Uterus (tissue), 4 donors: ENCODE measurements around the gene KLF17. TPM values are rescaled to one million over a fixed set of nuclear protein-coding genes. Genes with fewer than 3 reads are reported as not detected.
"Not testable (repeated sequence)": the region's sequence is repeated elsewhere in the genome, so short reads cannot be mapped to it uniquely, and the experiment has no call there.

Experiments used
- DNase-seq, 2 donors: peaks; one replicate each; pipeline ENCODE4 v3.0.0-alpha.2; 2019 to 2020
- H3K27ac ChIP-seq, 2 donors: fragments of 200-600 bp; sonication (generic); 1 replicate in 1 of 2; 2 replicates in 1 of 2; pipeline ENCODE4 v1.5.1; 2016 to 2018
- H3K27me3 ChIP-seq, 2 donors: fragments of 200-600 bp; sonication (generic); one replicate each; pipeline ENCODE4 v1.5.1; 2018 to 2019; ENCODE audit warnings: control low read depth in 1 of 2
- H3K36me3 ChIP-seq, 2 donors: fragments of 200-600 bp; sonication (generic); one replicate each; pipeline ENCODE4 v1.5.1; 2019; ENCODE audit warnings: control low read depth in 1 of 2
- H3K4me1 ChIP-seq, 2 donors: fragments of 200-600 bp; sonication (generic); one replicate each; pipeline ENCODE4 v1.5.1; 2018 to 2019; ENCODE audit warnings: control low read depth in 1 of 2
- H3K4me3 ChIP-seq, 2 donors: fragments of 200-600 bp; sonication (generic); 1 replicate in 1 of 2; 2 replicates in 1 of 2; pipeline ENCODE4 v1.5.1; 2018 to 2019; ENCODE audit warnings: mild to moderate bottlenecking in 1 of 2
- H3K9me3 ChIP-seq, 2 donors: fragments of 200-600 bp; sonication (generic); one replicate each; pipeline ENCODE4 v1.5.1; 2019; ENCODE audit warnings: control low read depth in 1 of 2
- CTCF ChIP-seq, 4 experiments: fragments of 200-600 bp in 2 of 4; fragments of 450-650 bp in 2 of 4; sonication (generic) in 2 of 4; IDR thresholded peaks; one replicate each; pipeline ENCODE4 v1.5.1; 2016 to 2019; ENCODE audit warnings: antibody characterized with exemption in 4 of 4, mild to moderate bottlenecking in 2 of 4, moderate library complexity in 1 of 4
- POLR2A ChIP-seq, 2 donors: fragments of 450-650 bp; IDR thresholded peaks; one replicate each; pipeline ENCODE4 v1.6.1; 2016; ENCODE audit warnings: antibody characterized with exemption in 2 of 2, mild to moderate bottlenecking in 1 of 2, moderate library complexity in 1 of 2
- intact Hi-C: fragments of 100-400 bp; cut with DNase I; formaldehyde crosslinking; loops from one replicate; pipeline ENCODE4 v1.15.1; 2023; ENCODE audit warnings: low total_unique reads
- total RNA-seq, 4 donors: library from RNA; depleted of rRNA in 3 of 4; stranded (reverse); fragments of >200 nt in 3 of 4; gene quantifications; one replicate each; pipeline versions ENCODE4 v1.1.0 to v1.2.4, GENCODE V29; 2014 to 2023
- donor health status: DM: yes; HTN: yes; CAD: no.

Gene KLF17
- total RNA-seq, 4 donors from 2014 or later: 0.26 to 1.9 (median 0.58) TPM; not detected in 1

GRCh38 chr1:44113095-44113609 lies 5.5 kb upstream of the KLF17 start:
- Histone ChIP-seq H3K27ac (no peak overlapping the region), H3K27me3 (no peaks in the 10 kb centered on the region), H3K36me3 (no peaks in the 10 kb centered on the region), H3K4me1 (no peaks in the 10 kb centered on the region), H3K9me3 (no peaks in the 10 kb centered on the region), H3K4me3 (no peak overlapping the region)
- intact Hi-C loops: no loop called here
- DNase-seq: no peak
- no peak for TF ChIP-seq POLR2A (IDR thresholded peaks at IDR 0.05)
- no peak for TF ChIP-seq CTCF (IDR thresholded peaks at IDR 0.05)

DNA sequence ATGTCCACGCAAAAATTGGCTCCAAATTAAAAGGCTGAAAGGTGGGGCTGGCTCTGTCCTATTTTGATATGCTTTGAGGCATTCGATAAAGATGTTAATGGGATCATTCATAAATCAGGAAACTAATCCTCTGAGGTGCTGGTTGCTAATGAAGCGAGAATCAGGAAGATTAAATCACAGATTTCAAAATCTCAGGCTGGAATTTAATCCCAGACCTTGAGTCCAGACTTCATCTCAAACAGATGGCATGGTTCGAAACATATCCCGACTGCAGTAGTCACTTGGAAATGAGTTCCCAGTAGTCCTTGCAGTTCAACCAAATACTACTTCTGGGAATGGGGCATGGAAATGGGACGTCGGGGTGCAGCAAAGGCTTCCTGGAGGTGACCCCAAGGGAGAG lies 4.5 kb upstream of the KLF17 start:
- H3K36me3 ChIP-seq: no peaks in the 10 kb centered on the region
- no peak for TF ChIP-seq CTCF (IDR thresholded peaks at IDR 0.05)
- no peak for TF ChIP-seq POLR2A (IDR thresholded peaks at IDR 0.05)
- DNase-seq: no peak
- no peak overlapping the region for H3K27ac ChIP-seq
- H3K9me3 ChIP-seq: no peaks in the 10 kb centered on the region
- H3K4me1 ChIP-seq: no peaks in the 10 kb centered on the region
- intact Hi-C loops: no loop called here
- no peaks in the 10 kb centered on the region for H3K27me3 ChIP-seq
- no peak overlapping the region for H3K4me3 ChIP-seq

DNA sequence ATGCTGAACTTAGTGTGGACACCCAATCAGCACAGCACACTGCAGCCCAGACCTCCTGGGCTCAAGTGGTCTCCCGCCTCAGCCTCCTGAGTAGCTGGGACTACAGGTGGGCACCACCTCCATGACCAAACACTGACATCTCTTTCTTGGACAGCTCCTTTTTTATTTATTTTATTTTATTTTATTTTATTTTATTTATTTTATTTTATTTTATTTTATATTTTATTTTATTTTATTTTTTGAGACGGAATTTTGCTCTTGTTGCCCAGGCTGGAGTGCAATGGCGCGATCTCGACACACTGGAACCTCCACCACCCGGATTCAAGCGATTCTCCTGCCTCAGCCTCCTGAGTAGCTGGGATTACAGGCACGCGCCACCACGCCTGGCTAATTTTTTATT lies 1.3 kb upstream of the KLF17 start:
- H3K9me3 ChIP-seq, H3K27me3 ChIP-seq, H3K36me3 ChIP-seq, H3K4me3 ChIP-seq, H3K27ac ChIP-seq, H3K4me1 ChIP-seq, intact Hi-C loops, DNase-seq: not testable (repeated sequence)

DNA sequence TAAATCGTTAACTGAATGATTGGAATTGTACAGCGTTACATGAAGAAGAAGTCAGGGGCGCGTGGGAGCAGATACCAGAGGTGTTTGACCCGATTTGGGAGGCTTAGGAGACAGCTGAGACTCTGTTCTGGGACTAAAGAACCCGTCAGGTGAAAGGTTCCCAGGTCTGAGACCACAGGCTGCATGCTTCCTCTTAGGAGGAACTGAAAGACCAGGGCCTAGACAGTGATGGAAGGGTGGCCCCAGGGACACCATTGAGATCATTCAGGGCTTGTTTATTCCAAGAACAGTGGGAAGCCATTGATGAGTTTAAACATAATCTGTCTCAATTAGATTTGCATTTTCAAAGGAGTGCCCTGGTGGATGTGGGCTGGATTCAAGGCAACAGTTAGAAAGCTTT lies 904 bp downstream of the KLF17 start:
- intact Hi-C loops: no loop called here
- Histone ChIP-seq H3K36me3 (no peaks in the 10 kb centered on the region), H3K9me3 (no peaks in the 10 kb centered on the region), H3K27ac (no peak overlapping the region), H3K4me3 (no peak overlapping the region), H3K27me3 (no peaks in the 10 kb centered on the region), H3K4me1 (no peaks in the 10 kb centered on the region)
- TF ChIP-seq POLR2A (IDR thresholded peaks at IDR 0.05) (no peak), CTCF (IDR thresholded peaks at IDR 0.05) (no peak)
- DNase-seq: no peak

- no peak overlapping the region for H3K4me3 ChIP-seq
- H3K27ac ChIP-seq: no peak overlapping the region
- H3K27me3 ChIP-seq: no peaks in the 10 kb centered on the region
- H3K4me1 ChIP-seq: no peaks in the 10 kb centered on the region
- no peak for DNase-seq
- no peaks in the 10 kb centered on the region for H3K36me3 ChIP-seq
- TF ChIP-seq CTCF (IDR thresholded peaks at IDR 0.05) (no peak), POLR2A (IDR thresholded peaks at IDR 0.05) (no peak)
- intact Hi-C loops: no loop called here
- no peaks in the 10 kb centered on the region for H3K9me3 ChIP-seq
These were observed 1.9 kb downstream of the KLF17 start for GRCh38 chr1:44120398-44120949.
